RWPE2 (cell line): Measurements from ENCODE around the gene MKNK2.

ENCODE experiments used
- ATAC-seq: fragments of 200-7000 bp; cut with Tn5 transposase; 3 replicates; pipeline ENCODE4 v1.9.1; 2021; ENCODE audit warnings: low read depth
- DNase-seq: peaks from one replicate; pipeline ENCODE4 v3.0.0-alpha.2; 2020; ENCODE audit warnings: low spot score
- H3K27ac ChIP-seq: fragments of 450-650 bp; 2 replicates; pipeline ENCODE4 v1.5.1; 2017; ENCODE audit warnings: mild to moderate bottlenecking; ENCODE audit not compliant: poor library complexity, severe bottlenecking
- H3K27me3 ChIP-seq: fragments of 250-450 bp; sonication (Bioruptor Pico); 2 replicates; pipeline ENCODE4 v1.5.1; 2021; ENCODE audit warnings: mild to moderate bottlenecking, moderate library complexity; ENCODE audit not compliant: insufficient read depth, poor library complexity, severe bottlenecking
- H3K36me3 ChIP-seq: fragments of 250-450 bp; sonication (Bioruptor Pico); 2 replicates; pipeline ENCODE4 v1.5.1; 2020; ENCODE audit warnings: low read depth, mild to moderate bottlenecking, moderate library complexity
- H3K4me1 ChIP-seq: fragments of 250-450 bp; sonication (Bioruptor Pico); 2 replicates; pipeline ENCODE4 v1.5.1; 2021; ENCODE audit warnings: mild to moderate bottlenecking, moderate library complexity; ENCODE audit not compliant: insufficient read depth, poor library complexity, severe bottlenecking
- H3K4me3 ChIP-seq: fragments of 250-450 bp; sonication (Bioruptor Pico); 2 replicates; pipeline ENCODE4 v1.5.1; 2021; ENCODE audit warnings: mild to moderate bottlenecking, moderate library complexity; ENCODE audit not compliant: severe bottlenecking
- H3K9me3 ChIP-seq: fragments of 250-450 bp; sonication (Bioruptor Pico); 2 replicates; pipeline ENCODE4 v1.5.1; 2021; ENCODE audit warnings: mild to moderate bottlenecking, moderate library complexity; ENCODE audit not compliant: severe bottlenecking
- TF ChIP-seq, protein P1 (sequence below): fragments of 450-650 bp; IDR thresholded peaks from one replicate; pipeline ENCODE4 v1.5.1; 2017; ENCODE audit warnings: mild to moderate bottlenecking, moderate library complexity; ENCODE audit not compliant: poor library complexity, severe bottlenecking

Gene MKNK2

GRCh38 chr19:2083174-2083854 lies 32.3 kb upstream of the MKNK2 start:
- Histone ChIP-seq H3K4me1 (peaks cover 37% of the 10 kb centered on the region), H3K9me3 (no peaks in the 10 kb centered on the region), H3K27me3 (no peaks in the 10 kb centered on the region), H3K4me3 (no peak overlapping the region), H3K36me3 (peaks cover 72% of the 10 kb centered on the region), H3K27ac (peak overlapping the region; percentile 99)
- ATAC-seq (no peak), DNase-seq (no peak)
- TF ChIP-seq, protein P1, sequence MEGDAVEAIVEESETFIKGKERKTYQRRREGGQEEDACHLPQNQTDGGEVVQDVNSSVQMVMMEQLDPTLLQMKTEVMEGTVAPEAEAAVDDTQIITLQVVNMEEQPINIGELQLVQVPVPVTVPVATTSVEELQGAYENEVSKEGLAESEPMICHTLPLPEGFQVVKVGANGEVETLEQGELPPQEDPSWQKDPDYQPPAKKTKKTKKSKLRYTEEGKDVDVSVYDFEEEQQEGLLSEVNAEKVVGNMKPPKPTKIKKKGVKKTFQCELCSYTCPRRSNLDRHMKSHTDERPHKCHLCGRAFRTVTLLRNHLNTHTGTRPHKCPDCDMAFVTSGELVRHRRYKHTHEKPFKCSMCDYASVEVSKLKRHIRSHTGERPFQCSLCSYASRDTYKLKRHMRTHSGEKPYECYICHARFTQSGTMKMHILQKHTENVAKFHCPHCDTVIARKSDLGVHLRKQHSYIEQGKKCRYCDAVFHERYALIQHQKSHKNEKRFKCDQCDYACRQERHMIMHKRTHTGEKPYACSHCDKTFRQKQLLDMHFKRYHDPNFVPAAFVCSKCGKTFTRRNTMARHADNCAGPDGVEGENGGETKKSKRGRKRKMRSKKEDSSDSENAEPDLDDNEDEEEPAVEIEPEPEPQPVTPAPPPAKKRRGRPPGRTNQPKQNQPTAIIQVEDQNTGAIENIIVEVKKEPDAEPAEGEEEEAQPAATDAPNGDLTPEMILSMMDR, result no peak

DNA sequence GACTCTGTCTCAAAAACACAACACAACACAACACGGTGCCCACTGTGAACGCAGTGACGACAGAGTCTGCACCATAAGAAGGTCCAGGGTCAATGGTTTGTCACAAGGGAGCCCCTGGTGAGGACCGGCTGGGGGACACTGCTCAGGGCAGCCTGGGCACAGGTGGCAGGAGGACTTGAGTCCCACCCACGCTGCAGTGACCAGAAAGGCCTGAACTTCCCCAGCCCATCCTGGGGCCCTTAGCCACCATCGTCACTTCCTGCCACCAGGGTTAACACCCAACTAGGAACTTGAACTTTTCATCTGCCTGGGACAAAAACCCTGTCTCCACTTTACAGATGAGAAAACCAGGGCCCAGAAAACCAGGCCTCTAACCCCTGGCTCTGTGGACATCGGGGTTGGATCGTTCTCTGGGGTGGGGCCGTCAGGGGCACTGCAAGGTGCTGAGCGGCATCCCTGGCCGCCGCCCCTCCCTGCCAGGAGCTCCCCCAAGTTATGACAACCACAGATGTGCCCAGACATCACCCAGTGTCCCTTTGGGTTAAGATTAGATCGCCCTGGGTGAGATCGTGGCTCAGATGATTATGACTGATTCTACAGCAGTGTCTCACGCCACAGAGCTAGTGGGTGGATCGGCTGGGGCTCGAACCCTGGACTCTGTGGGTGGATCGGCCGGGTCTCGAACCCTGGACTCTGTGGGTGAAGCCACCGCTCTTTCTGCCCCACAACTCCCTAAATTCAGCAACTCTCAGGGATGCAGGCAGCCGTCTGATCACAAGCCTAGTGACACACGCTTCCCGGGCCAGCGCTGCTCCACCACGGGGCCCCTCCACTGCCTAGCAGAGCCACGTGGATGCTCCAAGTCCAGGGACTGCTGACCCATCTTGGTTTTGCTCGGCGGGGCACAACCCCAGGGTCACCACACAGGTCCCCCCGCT lies 31.1 kb upstream of the MKNK2 start:
- Histone ChIP-seq H3K4me1 (peaks cover 29% of the 10 kb centered on the region), H3K27ac (peak overlapping the region; percentile 47), H3K27me3 (no peaks in the 10 kb centered on the region), H3K9me3 (no peaks in the 10 kb centered on the region), H3K4me3 (no peak overlapping the region), H3K36me3 (peaks cover 77% of the 10 kb centered on the region)
- TF ChIP-seq, protein P1, result no peak
- no peak for ATAC-seq
- DNase-seq, result no peak

DNA sequence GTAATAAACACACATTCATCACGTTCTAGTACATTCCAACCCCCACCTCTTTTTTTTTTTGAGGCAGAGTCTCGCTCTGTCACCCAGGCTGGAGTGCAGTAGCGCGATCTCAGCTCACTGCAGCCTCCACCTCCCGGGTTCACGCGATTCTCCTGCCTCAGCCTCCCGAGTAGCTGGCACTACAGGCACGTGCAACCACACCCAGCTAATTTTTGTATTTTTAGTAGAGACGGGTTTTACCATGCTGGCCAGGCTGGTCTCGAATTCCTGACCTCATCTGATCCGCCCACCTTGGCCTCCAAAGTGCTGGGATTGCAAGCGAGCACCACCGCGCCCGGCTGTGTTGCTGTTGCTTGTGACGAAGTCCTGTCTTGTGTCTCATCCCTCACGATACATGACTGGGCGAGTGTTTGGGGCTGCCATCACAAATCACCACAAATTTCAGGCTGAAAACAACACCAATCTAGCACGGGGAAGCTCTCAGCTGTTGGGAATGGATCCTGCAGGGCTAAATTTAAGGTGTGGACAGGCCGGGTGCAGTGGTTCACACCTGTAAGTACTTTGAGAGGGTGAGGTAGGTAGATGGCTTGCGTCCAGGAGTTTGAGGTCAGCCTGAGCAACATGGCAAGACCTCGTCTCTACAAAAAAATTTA lies 29.4 kb upstream of the MKNK2 start:
- DNase-seq (no peak), ATAC-seq (no peak)
- Histone ChIP-seq H3K27ac (peak overlapping the region; percentile 47), H3K4me1 (peaks cover 15% of the 10 kb centered on the region), H3K27me3 (no peaks in the 10 kb centered on the region), H3K9me3 (no peaks in the 10 kb centered on the region), H3K36me3 (peaks cover 87% of the 10 kb centered on the region), H3K4me3 (no peak overlapping the region)
- TF ChIP-seq, protein P1, result no peak

DNA sequence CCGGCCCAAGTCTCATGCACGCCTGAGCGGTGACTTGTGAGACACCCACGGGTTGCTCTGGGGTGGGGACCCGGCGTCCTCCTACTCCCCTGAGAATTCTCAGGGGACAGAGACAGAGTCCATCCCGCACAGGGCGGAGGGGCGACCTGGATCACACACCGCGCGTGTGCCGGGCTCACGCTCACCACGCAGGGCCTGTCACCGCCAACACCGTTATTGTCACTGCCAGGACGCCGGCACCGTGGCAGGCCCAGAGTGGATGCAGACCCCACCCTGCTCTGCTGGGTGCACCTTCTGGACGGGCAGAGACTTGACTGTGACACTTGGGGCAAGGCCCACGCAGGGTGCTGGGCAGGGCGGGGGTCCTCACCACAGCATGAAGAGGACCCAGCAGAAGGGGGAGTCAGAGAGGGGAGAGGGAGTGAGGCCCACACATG lies 28.8 kb upstream of the MKNK2 start:
- H3K9me3 ChIP-seq, result no peaks in the 10 kb centered on the region
- peaks cover 12% of the 10 kb centered on the region for H3K4me1 ChIP-seq
- peak overlapping the region; percentile 47 for H3K27ac ChIP-seq
- no peaks in the 10 kb centered on the region for H3K27me3 ChIP-seq
- ATAC-seq (no peak), DNase-seq (no peak)
- H3K4me3 ChIP-seq, result no peak overlapping the region
- TF ChIP-seq, protein P1, result no peak
- peaks cover 90% of the 10 kb centered on the region for H3K36me3 ChIP-seq
